PC-9 (cell line): ENCODE data around the gene PPP1R3G. TPM values are rescaled to one million over a fixed set of nuclear protein-coding genes. Genes with fewer than 3 reads are reported as not detected.

Source experiments
- BruUV-seq: library from RNA; stranded (reverse); fragments of 400-500 nt; replicated peaks from 2 replicates; lab custom pipeline; 2021; lab: Mats Ljungman, UMichigan
- CTCF ChIA-PET: fragments of 300-600 bp; sonication (Branson Sonifier 250); formaldehyde crosslinking; loops from one replicate; lab custom pipeline; 2022; ENCODE audit warnings: antibody characterized with exemption; lab: Charles Lee
- POLR2A ChIA-PET: fragments of 300-600 bp; sonication (Branson Sonifier 250); formaldehyde crosslinking; loops from one replicate; lab custom pipeline; 2022; ENCODE audit warnings: antibody characterized with exemption; ENCODE audit not compliant: unreplicated experiment; lab: Charles Lee
- DNase-seq, 2 experiments: peaks; one replicate each; pipeline versions ENCODE4 v3.0.0 to v3.0.0-alpha.2; 2015 to 2022; ENCODE audit warnings: mixed read lengths in 1 of 2
- H2AFZ ChIP-seq: fragments of 200-600 bp; sonication (generic); 2 replicates; pipeline ENCODE4 v1.8.1; 2017; ENCODE audit warnings: antibody characterized with exemption
- H3F3A ChIP-seq: fragments of 200-600 bp; sonication (generic); 2 replicates; pipeline ENCODE4 v1.8.1; 2017; ENCODE audit warnings: antibody characterized with exemption, mild to moderate bottlenecking, low read depth; ENCODE audit not compliant: insufficient read depth
- H3K27ac ChIP-seq: fragments of 200-600 bp; sonication (generic); 2 replicates; pipeline ENCODE4 v1.6.1; 2016; ENCODE audit warnings: mixed run types
- H3K27me3 ChIP-seq: fragments of 200-600 bp; sonication (generic); 2 replicates; pipeline ENCODE4 v1.6.1; 2016; ENCODE audit warnings: low read depth, mixed run types; ENCODE audit not compliant: insufficient read depth
- H3K36me3 ChIP-seq: fragments of 200-600 bp; sonication (generic); 2 replicates; pipeline ENCODE4 v1.6.1; 2016; ENCODE audit warnings: low read depth, mixed run types
- H3K4me1 ChIP-seq: fragments of 200-600 bp; sonication (generic); replicated peaks from 2 replicates; pipeline ENCODE4 v1.6.1; 2016; ENCODE audit warnings: mixed run types; ENCODE audit not compliant: insufficient read depth
- H3K4me2 ChIP-seq: fragments of 200-600 bp; sonication (generic); 2 replicates; pipeline ENCODE4 v1.6.1; 2017; ENCODE audit warnings: mixed run types
- H3K4me3 ChIP-seq: fragments of 200-600 bp; sonication (generic); 2 replicates; pipeline ENCODE4 v1.6.1; 2016; ENCODE audit warnings: mixed run types
- H3K79me2 ChIP-seq: fragments of 200-600 bp; sonication (generic); 2 replicates; pipeline ENCODE4 v1.6.1; 2017; ENCODE audit warnings: low read depth, mixed run types
- H3K9me2 ChIP-seq: fragments of 200-600 bp; sonication (generic); 2 replicates; pipeline ENCODE4 v1.8.1; 2017; ENCODE audit warnings: mild to moderate bottlenecking; ENCODE audit not compliant: insufficient read depth
- H3K9me3 ChIP-seq: fragments of 200-600 bp; sonication (generic); 2 replicates; pipeline ENCODE4 v1.8.1; 2016; ENCODE audit warnings: low read depth; ENCODE audit not compliant: insufficient read depth
- H4K20me1 ChIP-seq: fragments of 200-600 bp; sonication (generic); 2 replicates; pipeline ENCODE4 v1.8.1; 2017; ENCODE audit not compliant: insufficient read depth
- EZH2 ChIP-seq: fragments of 200-600 bp; sonication (generic); IDR thresholded peaks from 2 replicates; pipeline ENCODE4 v1.8.0; 2017; ENCODE audit warnings: antibody characterized with exemption, low read depth
- intact Hi-C: fragments of 100-400 bp; cut with micrococcal nuclease; formaldehyde crosslinking; loops from one replicate; pipeline ENCODE4 v1.10.0; 2022; ENCODE audit not compliant: unreplicated experiment
- total RNA-seq: library from RNA; stranded (reverse); gene quantifications from 2 replicates; pipeline ENCODE4 v1.2.3, GENCODE V29; 2021
- TF ChIP-seq, protein P1 (sequence below): fragments of 200-600 bp; sonication (generic); conservative IDR thresholded peaks from 2 replicates; pipeline ENCODE4 v1.6.1; 2017; ENCODE audit warnings: mixed run types, antibody characterized with exemption, mild to moderate bottlenecking, moderate library complexity

PPP1R3G gene
- total RNA-seq, 1 experiment from 2014 or later: 1.1 TPM

DNA sequence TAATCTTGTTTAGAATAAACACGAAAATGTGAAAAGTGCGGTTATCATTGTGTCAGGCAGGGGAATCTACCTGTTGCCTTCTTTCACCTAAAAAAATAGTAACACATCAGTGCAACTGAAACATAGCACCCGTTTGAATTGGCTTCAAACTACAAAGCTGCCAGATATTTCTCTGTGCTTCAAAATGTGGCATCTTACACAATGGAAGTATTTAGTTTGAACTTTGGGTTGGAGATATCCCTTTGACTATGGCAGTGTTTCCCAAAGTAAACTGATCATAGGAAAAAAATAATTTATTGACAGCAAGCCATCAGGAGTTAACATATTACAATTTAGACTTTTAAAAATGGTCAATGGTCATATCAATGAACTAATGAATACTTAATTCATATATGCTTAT is 3.6 kb downstream of the PPP1R3G start:
- Histone ChIP-seq H3K4me1 (no peaks in the 10 kb centered on the region), H3K36me3 (no peaks in the 10 kb centered on the region), H2AFZ (no peak overlapping the region), H3F3A (no peaks in the 10 kb centered on the region), H3K9me2 (no peaks in the 10 kb centered on the region), H3K4me3 (no peak overlapping the region), H3K27ac (no peak overlapping the region), H3K4me2 (no peak overlapping the region), H3K27me3 (no peaks in the 10 kb centered on the region), H4K20me1 (no peaks in the 10 kb centered on the region), H3K79me2 (no peaks in the 10 kb centered on the region), H3K9me3 (no peaks in the 10 kb centered on the region)
- intact Hi-C loops: no loop called here
- ChIA-PET POLR2A (no interaction called here), CTCF (no interaction called here)
- no TSS peak for BruUV-seq
- no peak for TF ChIP-seq EZH2
- TF ChIP-seq, protein P1, sequence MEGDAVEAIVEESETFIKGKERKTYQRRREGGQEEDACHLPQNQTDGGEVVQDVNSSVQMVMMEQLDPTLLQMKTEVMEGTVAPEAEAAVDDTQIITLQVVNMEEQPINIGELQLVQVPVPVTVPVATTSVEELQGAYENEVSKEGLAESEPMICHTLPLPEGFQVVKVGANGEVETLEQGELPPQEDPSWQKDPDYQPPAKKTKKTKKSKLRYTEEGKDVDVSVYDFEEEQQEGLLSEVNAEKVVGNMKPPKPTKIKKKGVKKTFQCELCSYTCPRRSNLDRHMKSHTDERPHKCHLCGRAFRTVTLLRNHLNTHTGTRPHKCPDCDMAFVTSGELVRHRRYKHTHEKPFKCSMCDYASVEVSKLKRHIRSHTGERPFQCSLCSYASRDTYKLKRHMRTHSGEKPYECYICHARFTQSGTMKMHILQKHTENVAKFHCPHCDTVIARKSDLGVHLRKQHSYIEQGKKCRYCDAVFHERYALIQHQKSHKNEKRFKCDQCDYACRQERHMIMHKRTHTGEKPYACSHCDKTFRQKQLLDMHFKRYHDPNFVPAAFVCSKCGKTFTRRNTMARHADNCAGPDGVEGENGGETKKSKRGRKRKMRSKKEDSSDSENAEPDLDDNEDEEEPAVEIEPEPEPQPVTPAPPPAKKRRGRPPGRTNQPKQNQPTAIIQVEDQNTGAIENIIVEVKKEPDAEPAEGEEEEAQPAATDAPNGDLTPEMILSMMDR: no peak
- no peak for DNase-seq

- Histone ChIP-seq H3K9me2 (no peaks in the 10 kb centered on the region), H3F3A (no peaks in the 10 kb centered on the region), H3K27ac (no peak overlapping the region), H3K4me1 (peaks cover 6% of the 10 kb centered on the region), H4K20me1 (no peaks in the 10 kb centered on the region), H3K9me3 (no peaks in the 10 kb centered on the region), H3K27me3 (no peaks in the 10 kb centered on the region), H3K36me3 (no peaks in the 10 kb centered on the region), H3K4me3 (no peak overlapping the region), H3K4me2 (no peak overlapping the region), H2AFZ (no peak overlapping the region), H3K79me2 (no peaks in the 10 kb centered on the region)
- TF ChIP-seq, protein P1: no peak
- TF ChIP-seq EZH2: no peak
- intact Hi-C loops: no loop called here
- ChIA-PET POLR2A (no interaction called here), CTCF (no interaction called here)
- BruUV-seq: no TSS peak
- DNase-seq: no peak
Observed at GRCh38 chr6:5089481-5090438, 4.6 kb downstream of the PPP1R3G start.

- no peaks in the 10 kb centered on the region for H3K9me2 ChIP-seq
- BruUV-seq: no TSS peak
- H3K4me1 ChIP-seq: peaks cover 6% of the 10 kb centered on the region
- H3K27me3 ChIP-seq: no peaks in the 10 kb centered on the region
- H3K36me3 ChIP-seq: no peaks in the 10 kb centered on the region
- no peaks in the 10 kb centered on the region for H4K20me1 ChIP-seq
- no peak overlapping the region for H2AFZ ChIP-seq
- no peak overlapping the region for H3K27ac ChIP-seq
- intact Hi-C loops: no loop called here
- H3K79me2 ChIP-seq: no peaks in the 10 kb centered on the region
- POLR2A ChIA-PET: interaction anchor here (0.5 kb wide), 1 partner anchor 130 kb away, joined by 5 read pairs; no protein-coding TSS in a partner anchor
- H3F3A ChIP-seq: no peaks in the 10 kb centered on the region
- H3K9me3 ChIP-seq: no peaks in the 10 kb centered on the region
- H3K4me2 ChIP-seq: no peak overlapping the region
- DNase-seq: no peak
- CTCF ChIA-PET: no interaction called here
- no peak for TF ChIP-seq EZH2
- TF ChIP-seq, protein P1: no peak
- no peak overlapping the region for H3K4me3 ChIP-seq
Observed at GRCh38 chr6:5090603-5091002, 5.5 kb downstream of the PPP1R3G start.
